Right atrium auricular region (tissue), 2 donors: ENCODE measurements around the gene BATF2. TPM values are rescaled to one million over a fixed set of nuclear protein-coding genes. Genes with fewer than 3 reads are reported as not detected.
"Not testable (repeated sequence)": the region's sequence is repeated elsewhere in the genome, so short reads cannot be mapped to it uniquely, and the experiment has no call there.

Source experiments
- DNase-seq: peaks from one replicate; pipeline ENCODE4 v3.0.0-alpha.2; 2019; ENCODE audit warnings: low spot score
- H3K27ac ChIP-seq, 2 donors: fragments of 200-600 bp; sonication (generic); 1 replicate in 1 of 2; 2 replicates in 1 of 2; pipeline ENCODE4 v1.5.1; 2016 to 2019
- H3K27me3 ChIP-seq, 2 donors: fragments of 200-600 bp; sonication (generic); one replicate each; pipeline versions ENCODE4 v1.5.1 to v1.6.0; 2017 to 2019
- H3K36me3 ChIP-seq: fragments of 200-600 bp; sonication (generic); one replicate; pipeline ENCODE4 v1.5.1; 2016
- H3K4me1 ChIP-seq, 2 donors: fragments of 200-600 bp; sonication (generic); one replicate each; pipeline versions ENCODE4 v1.5.1 to v1.6.0; 2017 to 2019
- H3K4me3 ChIP-seq, 2 donors: fragments of 200-600 bp; sonication (generic); 1 replicate in 1 of 2; 2 replicates in 1 of 2; pipeline ENCODE4 v1.5.1; 2017 to 2019; ENCODE audit warnings: mild to moderate bottlenecking in 1 of 2, moderate library complexity in 1 of 2
- H3K9me3 ChIP-seq, 2 donors: fragments of 200-600 bp; sonication (generic); one replicate each; pipeline ENCODE4 v1.5.1; 2019
- total RNA-seq, 2 donors: library from RNA; depleted of rRNA; stranded (reverse); fragments of >200 nt; gene quantifications; one replicate each; pipeline ENCODE4 v1.1.0, GENCODE V29; 2016
- TF ChIP-seq, protein P1 (sequence below), 2 donors: fragments of 200-600 bp; sonication (generic); IDR thresholded peaks; one replicate each; pipeline ENCODE4 v1.5.1; 2019; ENCODE audit warnings: antibody characterized with exemption in 2 of 2

The BATF2 gene
- total RNA-seq, 2 donors from 2014 or later, result 1.1 to 1.6 TPM

DNA sequence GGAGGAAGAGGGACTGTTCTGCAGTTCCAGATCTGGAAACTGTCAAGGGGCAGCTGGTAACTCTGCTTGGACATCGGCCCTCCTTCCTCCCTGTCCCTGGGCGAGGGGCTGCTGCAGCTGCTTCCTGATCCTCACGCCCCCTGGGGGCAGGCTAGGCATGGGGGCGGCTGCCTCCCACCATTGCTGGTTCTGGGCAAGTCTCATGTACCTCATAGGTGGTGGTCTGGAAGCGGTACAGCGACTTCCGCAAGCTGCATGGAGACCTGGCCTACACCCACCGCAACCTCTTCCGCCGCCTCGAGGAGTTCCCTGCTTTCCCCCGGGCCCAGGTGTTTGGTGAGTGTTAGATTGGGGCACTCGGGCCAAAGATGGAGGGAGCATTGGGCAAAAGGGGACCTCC lies 35.4 kb upstream of the BATF2 start:
- no peak overlapping the region for H3K27ac ChIP-seq
- TF ChIP-seq, protein P1, sequence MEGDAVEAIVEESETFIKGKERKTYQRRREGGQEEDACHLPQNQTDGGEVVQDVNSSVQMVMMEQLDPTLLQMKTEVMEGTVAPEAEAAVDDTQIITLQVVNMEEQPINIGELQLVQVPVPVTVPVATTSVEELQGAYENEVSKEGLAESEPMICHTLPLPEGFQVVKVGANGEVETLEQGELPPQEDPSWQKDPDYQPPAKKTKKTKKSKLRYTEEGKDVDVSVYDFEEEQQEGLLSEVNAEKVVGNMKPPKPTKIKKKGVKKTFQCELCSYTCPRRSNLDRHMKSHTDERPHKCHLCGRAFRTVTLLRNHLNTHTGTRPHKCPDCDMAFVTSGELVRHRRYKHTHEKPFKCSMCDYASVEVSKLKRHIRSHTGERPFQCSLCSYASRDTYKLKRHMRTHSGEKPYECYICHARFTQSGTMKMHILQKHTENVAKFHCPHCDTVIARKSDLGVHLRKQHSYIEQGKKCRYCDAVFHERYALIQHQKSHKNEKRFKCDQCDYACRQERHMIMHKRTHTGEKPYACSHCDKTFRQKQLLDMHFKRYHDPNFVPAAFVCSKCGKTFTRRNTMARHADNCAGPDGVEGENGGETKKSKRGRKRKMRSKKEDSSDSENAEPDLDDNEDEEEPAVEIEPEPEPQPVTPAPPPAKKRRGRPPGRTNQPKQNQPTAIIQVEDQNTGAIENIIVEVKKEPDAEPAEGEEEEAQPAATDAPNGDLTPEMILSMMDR (IDR thresholded peaks at IDR 0.05), result no peak
- peaks cover 41% of the 10 kb centered on the region for H3K36me3 ChIP-seq
- H3K4me3 ChIP-seq, result no peak overlapping the region
- peaks cover 0 to 17% of the 10 kb centered on the region in 2 donors for H3K4me1 ChIP-seq
- H3K9me3 ChIP-seq, result no peaks in the 10 kb centered on the region
- no peaks in the 10 kb centered on the region for H3K27me3 ChIP-seq
- no peak for DNase-seq

GRCh38 chr11:65027213-65028067 lies 30.7 kb upstream of the BATF2 start, which contains the start of gene SNX15:
SNX15 (plus strand) TSS chr11:65027439; CDS start chr11:65027538, 99 bp downstream.
- TF ChIP-seq, protein P1 (IDR thresholded peaks at IDR 0.05), result peak; percentile 72 to 83
- H3K36me3 ChIP-seq, result peaks cover 5% of the 10 kb centered on the region
- H3K27ac ChIP-seq, result peak within 1 kb of the TSS; percentile 85 to 89
- peak within 1 kb of the TSS; percentile 56 to 70 for H3K4me3 ChIP-seq
- peak; percentile 95 for DNase-seq
- H3K27me3 ChIP-seq, result no peaks in the 10 kb centered on the region
- H3K4me1 ChIP-seq, result peaks cover 0 to 11% of the 10 kb centered on the region in 2 donors
- no peaks in the 10 kb centered on the region for H3K9me3 ChIP-seq

DNA sequence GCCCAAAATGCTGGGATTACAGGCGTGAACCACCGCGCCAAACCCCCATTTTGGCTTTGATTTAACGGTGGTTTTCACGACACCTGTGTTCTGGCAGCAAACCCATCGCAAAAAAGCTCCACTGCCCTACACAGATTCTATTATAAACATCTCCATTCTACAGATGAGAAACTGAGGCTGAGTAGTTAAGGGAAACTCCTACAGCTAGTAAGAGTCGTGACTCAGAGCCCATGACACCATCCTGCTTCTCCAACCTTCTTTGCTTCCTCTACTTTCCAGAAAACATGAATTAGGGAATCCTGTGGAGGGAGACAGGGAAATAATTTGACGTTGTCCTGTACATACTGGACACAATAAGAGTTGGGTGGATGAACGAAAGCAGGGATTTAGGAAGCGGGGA lies 30.0 kb upstream of the BATF2 start:
- Histone ChIP-seq H3K9me3 (no peaks in the 10 kb centered on the region), H3K27me3 (no peaks in the 10 kb centered on the region), H3K4me1 (peaks cover 0 to 11% of the 10 kb centered on the region in 2 donors), H3K36me3 (peaks cover 3% of the 10 kb centered on the region), H3K4me3 (peak overlapping the region; percentile 56 to 70), H3K27ac (peak overlapping the region; percentile 85 to 89)
- TF ChIP-seq, protein P1 (IDR thresholded peaks at IDR 0.05), result no peak
- DNase-seq, result no peak

- H3K27ac ChIP-seq, DNase-seq, H3K4me1 ChIP-seq, H3K9me3 ChIP-seq, H3K27me3 ChIP-seq, H3K4me3 ChIP-seq: not testable (repeated sequence)
- peaks cover 23% of the 10 kb centered on the region for H3K36me3 ChIP-seq
Measured at GRCh38 chr11:65023502-65023901, 26.7 kb upstream of the BATF2 start.

DNA sequence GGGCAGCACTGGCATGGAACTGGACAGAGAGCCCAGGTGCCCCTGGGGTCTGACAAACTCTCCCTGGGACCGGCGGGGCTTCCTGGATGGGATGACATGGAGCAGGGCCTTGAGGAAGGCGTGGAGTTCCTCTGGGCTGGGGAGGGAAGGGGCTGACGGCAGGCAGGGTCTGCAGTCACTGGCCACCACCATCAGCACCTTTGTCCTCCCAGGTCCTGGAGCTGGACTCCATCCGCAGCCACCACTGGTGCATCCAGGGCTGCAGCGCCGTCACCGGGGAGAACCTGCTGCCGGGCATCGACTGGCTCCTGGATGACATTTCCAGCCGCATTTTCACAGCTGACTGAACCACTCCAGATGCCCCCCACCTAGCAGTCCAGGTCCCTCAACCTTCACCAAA lies 24.7 kb upstream of the BATF2 start:
- TF ChIP-seq, protein P1 (IDR thresholded peaks at IDR 0.05), result no peak
- no peaks in the 10 kb centered on the region for H3K9me3 ChIP-seq
- no peak overlapping the region for H3K4me3 ChIP-seq
- H3K27ac ChIP-seq, result no peak overlapping the region
- peaks cover 0 to 4% of the 10 kb centered on the region in 2 donors for H3K4me1 ChIP-seq
- peaks cover 25% of the 10 kb centered on the region for H3K36me3 ChIP-seq
- no peaks in the 10 kb centered on the region for H3K27me3 ChIP-seq
- DNase-seq, result no peak

- no peak for DNase-seq
- H3K27me3 ChIP-seq, result no peaks in the 10 kb centered on the region
- peaks cover 0 to 9% of the 10 kb centered on the region in 2 donors for H3K4me1 ChIP-seq
- H3K9me3 ChIP-seq, result no peaks in the 10 kb centered on the region
- H3K4me3 ChIP-seq, result no peak overlapping the region
- H3K36me3 ChIP-seq, result peaks cover 25% of the 10 kb centered on the region
- no peak overlapping the region for H3K27ac ChIP-seq
- TF ChIP-seq, protein P1 (IDR thresholded peaks at IDR 0.05), result no peak
Measured at GRCh38 chr11:65021003-65021402, 24.2 kb upstream of the BATF2 start.
